ENCODE measurements around the gene TMEM92.

Gene TMEM92

GRCh38 chr17:50237901-50238300 is 36.4 kb upstream of the TMEM92 start:
- TF ChIP-seq EZH2phosphoT487 (IDR thresholded peaks at IDR 0.05; ENCODE audit: borderline replicate concordance): no peak
- TF ChIP-seq CTCF (conservative IDR thresholded peaks at IDR 0.05; ENCODE audit: low read length): no peak
- Histone ChIP-seq H3K4me1 (ENCODE audit: insufficient read depth, low read length, poor library complexity, severe bottlenecking) (no peaks in the 10 kb centered on the region), H4K20me1 (ENCODE audit: insufficient read depth, low read length, poor library complexity, severe bottlenecking) (no peaks in the 10 kb centered on the region), H3K4me2 (ENCODE audit: low read depth, low read length, poor library complexity, severe bottlenecking) (no peak overlapping the region), H3K9ac (ENCODE audit: low read depth, low read length, poor library complexity, severe bottlenecking) (no peak overlapping the region), H3K36me3 (ENCODE audit: insufficient read depth, low read length) (no peaks in the 10 kb centered on the region), H3K4me3 (ENCODE audit: low read length, poor library complexity, severe bottlenecking) (no peak overlapping the region), H3K79me2 (ENCODE audit: insufficient read depth, low read length) (no peaks in the 10 kb centered on the region), H2AFZ (ENCODE audit: low read length) (no peak overlapping the region), H3K27me3 (ENCODE audit: insufficient read depth, low read length, poor library complexity, severe bottlenecking) (peaks cover 5% of the 10 kb centered on the region), H3K9me2 (replicated peaks; ENCODE audit: low read depth, low read length) (no peaks in the 10 kb centered on the region), H3F3A (ENCODE audit: low read depth) (no peaks in the 10 kb centered on the region), H3K9me3 (ENCODE audit: insufficient read depth, low read depth, low read length) (peaks cover 4% of the 10 kb centered on the region; the same call in 1 of the 2 replicates)

- Histone ChIP-seq H4K20me1 (ENCODE audit: insufficient read depth, low read length, poor library complexity, severe bottlenecking) (no peaks in the 10 kb centered on the region), H3K36me3 (ENCODE audit: insufficient read depth, low read length) (no peaks in the 10 kb centered on the region), H3K4me1 (ENCODE audit: insufficient read depth, low read length, poor library complexity, severe bottlenecking) (no peaks in the 10 kb centered on the region), H3K4me3 (ENCODE audit: low read length, poor library complexity, severe bottlenecking) (no peak overlapping the region), H2AFZ (ENCODE audit: low read length) (no peak overlapping the region), H3K27me3 (ENCODE audit: insufficient read depth, low read length, poor library complexity, severe bottlenecking) (peaks cover 5% of the 10 kb centered on the region), H3K79me2 (ENCODE audit: insufficient read depth, low read length) (no peaks in the 10 kb centered on the region), H3K9me2 (replicated peaks; ENCODE audit: low read depth, low read length) (no peaks in the 10 kb centered on the region), H3K4me2 (ENCODE audit: low read depth, low read length, poor library complexity, severe bottlenecking) (no peak overlapping the region), H3K9me3 (ENCODE audit: insufficient read depth, low read depth, low read length) (peaks cover 4% of the 10 kb centered on the region; the same call in 1 of the 2 replicates), H3F3A (ENCODE audit: low read depth) (no peaks in the 10 kb centered on the region), H3K9ac (ENCODE audit: low read depth, low read length, poor library complexity, severe bottlenecking) (no peak overlapping the region)
- TF ChIP-seq EZH2phosphoT487 (IDR thresholded peaks at IDR 0.05; ENCODE audit: borderline replicate concordance) (no peak), CTCF (conservative IDR thresholded peaks at IDR 0.05; ENCODE audit: low read length) (no peak)
These were observed 35.5 kb upstream of the TMEM92 start for GRCh38 chr17:50238601-50239280.

GRCh38 chr17:50239937-50240336 is 34.3 kb upstream of the TMEM92 start:
- no peaks in the 10 kb centered on the region for H4K20me1 ChIP-seq (ENCODE audit: insufficient read depth, low read length, poor library complexity, severe bottlenecking)
- H3K79me2 ChIP-seq (ENCODE audit: insufficient read depth, low read length): no peaks in the 10 kb centered on the region
- H3K36me3 ChIP-seq (ENCODE audit: insufficient read depth, low read length): no peaks in the 10 kb centered on the region
- H3F3A ChIP-seq (ENCODE audit: low read depth): no peaks in the 10 kb centered on the region
- TF ChIP-seq EZH2phosphoT487 (IDR thresholded peaks at IDR 0.05; ENCODE audit: borderline replicate concordance): no peak
- no peak for TF ChIP-seq CTCF (conservative IDR thresholded peaks at IDR 0.05; ENCODE audit: low read length)
- no peak overlapping the region for H3K4me3 ChIP-seq (ENCODE audit: low read length, poor library complexity, severe bottlenecking)
- no peak overlapping the region for H3K9ac ChIP-seq (ENCODE audit: low read depth, low read length, poor library complexity, severe bottlenecking)
- no peaks in the 10 kb centered on the region for H3K4me1 ChIP-seq (ENCODE audit: insufficient read depth, low read length, poor library complexity, severe bottlenecking)
- no peaks in the 10 kb centered on the region for H3K27me3 ChIP-seq (ENCODE audit: insufficient read depth, low read length, poor library complexity, severe bottlenecking)
- no peaks in the 10 kb centered on the region for H3K9me2 ChIP-seq (replicated peaks; ENCODE audit: low read depth, low read length)
- no peak overlapping the region for H2AFZ ChIP-seq (ENCODE audit: low read length)
- H3K9me3 ChIP-seq (ENCODE audit: insufficient read depth, low read depth, low read length): no peaks in the 10 kb centered on the region
- H3K4me2 ChIP-seq (ENCODE audit: low read depth, low read length, poor library complexity, severe bottlenecking): no peak overlapping the region

Data from Loucy (cell line).